ENCODE results near the gene TP53I11. TPM values are rescaled to one million over a fixed set of nuclear protein-coding genes. Genes with fewer than 3 reads are reported as not detected.

TP53I11 gene
- total and polyA plus RNA-seq, 9 of the 15 experiments (the other 6 are each of a cell fraction or from before 2014, with no cell fraction given) = 0.14 to 2.5 (median 1.2) TPM; not detected in 2

DNA sequence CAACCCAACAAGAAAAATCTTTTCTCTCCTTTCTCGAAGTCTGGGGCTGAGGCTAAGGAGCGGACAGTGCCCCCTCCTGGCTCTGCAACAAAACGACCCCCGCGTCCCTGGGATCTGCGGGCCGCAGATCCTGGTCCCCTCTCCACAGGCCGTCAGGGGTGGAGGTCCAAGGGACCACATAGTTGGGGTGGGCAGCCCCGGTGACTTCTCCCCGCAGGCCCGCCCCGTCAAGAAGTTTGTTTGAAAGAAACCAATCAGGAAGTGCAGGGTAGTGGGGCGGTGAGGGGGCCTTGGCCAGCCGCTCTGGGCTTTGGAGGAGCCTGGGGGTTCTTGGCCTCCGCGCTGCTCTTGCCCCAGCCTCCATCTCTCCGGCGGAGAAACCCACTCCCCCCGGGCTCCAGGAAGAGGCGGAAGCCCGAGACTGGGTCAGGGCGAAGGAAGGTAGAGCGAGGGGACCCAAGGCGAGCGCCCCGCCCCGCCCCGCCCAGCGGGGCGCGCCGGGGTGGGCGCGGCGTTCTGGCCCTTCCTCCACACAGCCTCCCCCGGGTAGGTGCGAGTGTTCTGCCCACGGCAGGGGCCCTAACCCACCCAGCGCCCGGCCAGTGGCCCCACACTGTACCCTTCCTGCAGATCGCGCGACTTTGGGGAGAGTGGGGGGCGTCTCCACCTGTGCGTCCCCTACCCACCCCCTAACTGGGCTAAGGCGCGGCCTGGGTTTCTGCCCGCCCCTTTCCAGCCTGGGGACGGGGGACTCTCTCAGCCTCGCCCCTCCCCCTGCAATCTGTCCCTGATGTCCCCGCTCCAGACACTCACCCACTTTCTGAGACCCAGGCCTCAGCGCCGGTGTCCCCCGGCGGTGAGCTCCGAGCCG, 1.3 kb downstream of the TP53I11 start:
- DNase-seq (ENCODE audit: extremely low read depth in 1 of 4, low spot score in 3 of 4) (peak; percentile 30 to 48 (median 48)), FAIRE-seq (no peak), ATAC-seq (peak; percentile 65)
- Histone ChIP-seq H3K9me3 (replicated peaks; ENCODE audit: control insufficient read depth, insufficient read depth, low read depth, low read length) (no peaks in the 10 kb centered on the region), H3K9ac (ENCODE audit: insufficient read depth in 1 of 2, low read depth in 2 of 2, low read length in 2 of 2) (no peak overlapping the region), H3K36me3 (ENCODE audit: control insufficient read depth, insufficient read depth, low read length) (no peaks in the 10 kb centered on the region), H3K9me1 (ENCODE audit: control insufficient read depth, insufficient read depth, low read length) (no peaks in the 10 kb centered on the region), H3K27me3 (ENCODE audit: control insufficient read depth in 2 of 2, insufficient read depth in 2 of 2, low read length in 2 of 2) (peaks cover 0 to 18% of the 10 kb centered on the region in 2 experiments; a peak in 2 of 5 replicates), H3K79me2 (ENCODE audit: control insufficient read depth, insufficient read depth, low read length) (no peaks in the 10 kb centered on the region), H3K4me2 (ENCODE audit: insufficient read depth, low read length) (no peak overlapping the region), H3K27ac (ENCODE audit: extremely low read depth, low read depth, low read length) (no peak overlapping the region), H3K4me3 (peak overlapping the region; percentile 16; the same call in 1 of the 2 replicates), H4K20me1 (replicated peaks; ENCODE audit: control insufficient read depth, insufficient read depth, low read length) (peaks cover 16% of the 10 kb centered on the region; the same call in 1 of the 2 replicates), H2AFZ (ENCODE audit: low read depth, low read length) (no peak overlapping the region), H3K4me1 (replicated peaks in 1 of 2; ENCODE audit: control insufficient read depth in 2 of 2, insufficient read depth in 2 of 2, low read length in 2 of 2) (peaks cover 0 to 22% of the 10 kb centered on the region in 2 experiments; a peak in 3 of 5 replicates)
- in situ Hi-C loops (cut with MboI) = no loop called here
- intact Hi-C loops (cut with micrococcal nuclease) = no loop called here
- WGBS (ENCODE audit: insufficient coverage, low coverage, missing lambda C conversion rate) = 12% methylated on average over 30 of the region's 57 CpGs
- POLR2A ChIA-PET = interaction anchor here (1.0 kb wide), 1 partner anchor 18 kb away, joined by 4 read pairs; no protein-coding TSS in a partner anchor
- CTCF ChIA-PET (ENCODE audit: low intra/inter-chr PET ratio) = interaction anchor here (0.6 kb wide), 1 partner anchor 17 kb away, joined by 5 read pairs; no protein-coding TSS in a partner anchor
- BruUV-seq (replicated peaks) = no TSS peak
- TF ChIP-seq EGR1 (conservative IDR thresholded peaks at IDR 0.05) = no peak
- no peak for TF ChIP-seq HNRNPH1 (optimal IDR thresholded peaks at IDR 0.05; ENCODE audit: low read depth, low read length)
- no peak for TF ChIP-seq TCF3 (CRISPR knock-in tag; IDR thresholded peaks at IDR 0.05)
- TF ChIP-seq ESRRA (IDR thresholded peaks at IDR 0.05; ENCODE audit: borderline replicate concordance, low read depth) = no peak
- TF ChIP-seq ZNF780A (CRISPR knock-in tag; IDR thresholded peaks at IDR 0.05) = no peak
- TF ChIP-seq, protein P1, sequence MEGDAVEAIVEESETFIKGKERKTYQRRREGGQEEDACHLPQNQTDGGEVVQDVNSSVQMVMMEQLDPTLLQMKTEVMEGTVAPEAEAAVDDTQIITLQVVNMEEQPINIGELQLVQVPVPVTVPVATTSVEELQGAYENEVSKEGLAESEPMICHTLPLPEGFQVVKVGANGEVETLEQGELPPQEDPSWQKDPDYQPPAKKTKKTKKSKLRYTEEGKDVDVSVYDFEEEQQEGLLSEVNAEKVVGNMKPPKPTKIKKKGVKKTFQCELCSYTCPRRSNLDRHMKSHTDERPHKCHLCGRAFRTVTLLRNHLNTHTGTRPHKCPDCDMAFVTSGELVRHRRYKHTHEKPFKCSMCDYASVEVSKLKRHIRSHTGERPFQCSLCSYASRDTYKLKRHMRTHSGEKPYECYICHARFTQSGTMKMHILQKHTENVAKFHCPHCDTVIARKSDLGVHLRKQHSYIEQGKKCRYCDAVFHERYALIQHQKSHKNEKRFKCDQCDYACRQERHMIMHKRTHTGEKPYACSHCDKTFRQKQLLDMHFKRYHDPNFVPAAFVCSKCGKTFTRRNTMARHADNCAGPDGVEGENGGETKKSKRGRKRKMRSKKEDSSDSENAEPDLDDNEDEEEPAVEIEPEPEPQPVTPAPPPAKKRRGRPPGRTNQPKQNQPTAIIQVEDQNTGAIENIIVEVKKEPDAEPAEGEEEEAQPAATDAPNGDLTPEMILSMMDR (IDR thresholded peaks at IDR 0.05 in 2 of 3, conservative IDR thresholded peaks at IDR 0.05 in 1 of 3; ENCODE audit: insufficient read depth in 2 of 3, low read depth in 1 of 3, low read length in 3 of 3) = peak; percentile 41 to 56 (median 45); a peak in 5 of 6 replicates
- TF ChIP-seq SAFB2 (IDR thresholded peaks at IDR 0.05; ENCODE audit: borderline replicate concordance, low read depth, low read length, severe bottlenecking) = no peak
- TF ChIP-seq ZNF134 (CRISPR knock-in tag; conservative IDR thresholded peaks at IDR 0.05) = no peak
- TF ChIP-seq ZBTB7A (IDR thresholded peaks at IDR 0.05; ENCODE audit: borderline replicate concordance, control insufficient read depth, low read depth, low read length) = peak; percentile 50; the same call in 1 of the 2 replicates
- no peak for TF ChIP-seq MXI1 (IDR thresholded peaks at IDR 0.05; ENCODE audit: low read depth, low read length)
- TF ChIP-seq, protein P2, sequence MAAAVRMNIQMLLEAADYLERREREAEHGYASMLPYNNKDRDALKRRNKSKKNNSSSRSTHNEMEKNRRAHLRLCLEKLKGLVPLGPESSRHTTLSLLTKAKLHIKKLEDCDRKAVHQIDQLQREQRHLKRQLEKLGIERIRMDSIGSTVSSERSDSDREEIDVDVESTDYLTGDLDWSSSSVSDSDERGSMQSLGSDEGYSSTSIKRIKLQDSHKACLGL (CRISPR knock-in tag; IDR thresholded peaks at IDR 0.05; ENCODE audit: borderline replicate concordance, poor library complexity, severe bottlenecking) = no peak
- TF ChIP-seq RBM15 (IDR thresholded peaks at IDR 0.05; ENCODE audit: insufficient read depth, low read length) = no peak
- TF ChIP-seq, protein P3, sequence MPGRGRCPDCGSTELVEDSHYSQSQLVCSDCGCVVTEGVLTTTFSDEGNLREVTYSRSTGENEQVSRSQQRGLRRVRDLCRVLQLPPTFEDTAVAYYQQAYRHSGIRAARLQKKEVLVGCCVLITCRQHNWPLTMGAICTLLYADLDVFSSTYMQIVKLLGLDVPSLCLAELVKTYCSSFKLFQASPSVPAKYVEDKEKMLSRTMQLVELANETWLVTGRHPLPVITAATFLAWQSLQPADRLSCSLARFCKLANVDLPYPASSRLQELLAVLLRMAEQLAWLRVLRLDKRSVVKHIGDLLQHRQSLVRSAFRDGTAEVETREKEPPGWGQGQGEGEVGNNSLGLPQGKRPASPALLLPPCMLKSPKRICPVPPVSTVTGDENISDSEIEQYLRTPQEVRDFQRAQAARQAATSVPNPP (IDR thresholded peaks at IDR 0.05; ENCODE audit: borderline replicate concordance, insufficient read depth, insufficient read length) = no peak
- TF ChIP-seq, protein P4, sequence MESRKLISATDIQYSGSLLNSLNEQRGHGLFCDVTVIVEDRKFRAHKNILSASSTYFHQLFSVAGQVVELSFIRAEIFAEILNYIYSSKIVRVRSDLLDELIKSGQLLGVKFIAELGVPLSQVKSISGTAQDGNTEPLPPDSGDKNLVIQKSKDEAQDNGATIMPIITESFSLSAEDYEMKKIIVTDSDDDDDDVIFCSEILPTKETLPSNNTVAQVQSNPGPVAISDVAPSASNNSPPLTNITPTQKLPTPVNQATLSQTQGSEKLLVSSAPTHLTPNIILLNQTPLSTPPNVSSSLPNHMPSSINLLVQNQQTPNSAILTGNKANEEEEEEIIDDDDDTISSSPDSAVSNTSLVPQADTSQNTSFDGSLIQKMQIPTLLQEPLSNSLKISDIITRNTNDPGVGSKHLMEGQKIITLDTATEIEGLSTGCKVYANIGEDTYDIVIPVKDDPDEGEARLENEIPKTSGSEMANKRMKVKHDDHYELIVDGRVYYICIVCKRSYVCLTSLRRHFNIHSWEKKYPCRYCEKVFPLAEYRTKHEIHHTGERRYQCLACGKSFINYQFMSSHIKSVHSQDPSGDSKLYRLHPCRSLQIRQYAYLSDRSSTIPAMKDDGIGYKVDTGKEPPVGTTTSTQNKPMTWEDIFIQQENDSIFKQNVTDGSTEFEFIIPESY (CRISPR knock-in tag; IDR thresholded peaks at IDR 0.05) = peak; percentile 14; the same call in 1 of the 2 replicates

All from K562 (cell line).